ENCODE data around the gene ESRRA.

DNA sequence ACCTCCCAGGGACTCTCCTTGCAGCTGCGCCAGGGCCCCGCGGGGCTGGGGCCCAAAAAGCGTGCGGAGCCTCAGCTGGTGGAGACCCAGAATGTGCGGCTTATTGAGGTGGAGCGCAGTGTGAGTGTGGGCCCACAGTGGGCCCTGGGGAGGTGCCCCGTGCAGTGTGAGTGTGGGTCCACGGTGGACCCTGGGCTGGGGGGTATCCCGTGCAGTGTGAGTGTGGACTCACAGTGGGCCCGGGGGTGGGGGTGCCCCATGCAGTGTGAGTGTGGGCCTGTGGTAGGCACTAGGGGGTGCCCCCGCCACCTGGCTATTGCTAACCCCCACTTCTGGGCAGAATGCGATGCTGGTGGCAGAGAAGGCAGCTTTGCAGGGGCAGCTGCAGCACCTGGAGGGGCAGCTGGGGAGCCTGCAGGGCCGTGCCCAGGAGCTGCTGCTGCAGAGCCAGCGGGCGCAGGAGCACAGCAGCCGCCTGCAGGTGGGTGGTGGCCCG, 45.9 kb downstream of the ESRRA start:
- TF ChIP-seq POLR2A (IDR thresholded peaks at IDR 0.05): no peak
- TF ChIP-seq, protein P1, sequence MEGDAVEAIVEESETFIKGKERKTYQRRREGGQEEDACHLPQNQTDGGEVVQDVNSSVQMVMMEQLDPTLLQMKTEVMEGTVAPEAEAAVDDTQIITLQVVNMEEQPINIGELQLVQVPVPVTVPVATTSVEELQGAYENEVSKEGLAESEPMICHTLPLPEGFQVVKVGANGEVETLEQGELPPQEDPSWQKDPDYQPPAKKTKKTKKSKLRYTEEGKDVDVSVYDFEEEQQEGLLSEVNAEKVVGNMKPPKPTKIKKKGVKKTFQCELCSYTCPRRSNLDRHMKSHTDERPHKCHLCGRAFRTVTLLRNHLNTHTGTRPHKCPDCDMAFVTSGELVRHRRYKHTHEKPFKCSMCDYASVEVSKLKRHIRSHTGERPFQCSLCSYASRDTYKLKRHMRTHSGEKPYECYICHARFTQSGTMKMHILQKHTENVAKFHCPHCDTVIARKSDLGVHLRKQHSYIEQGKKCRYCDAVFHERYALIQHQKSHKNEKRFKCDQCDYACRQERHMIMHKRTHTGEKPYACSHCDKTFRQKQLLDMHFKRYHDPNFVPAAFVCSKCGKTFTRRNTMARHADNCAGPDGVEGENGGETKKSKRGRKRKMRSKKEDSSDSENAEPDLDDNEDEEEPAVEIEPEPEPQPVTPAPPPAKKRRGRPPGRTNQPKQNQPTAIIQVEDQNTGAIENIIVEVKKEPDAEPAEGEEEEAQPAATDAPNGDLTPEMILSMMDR (IDR thresholded peaks at IDR 0.05 in 4 of 5, conservative IDR thresholded peaks at IDR 0.05 in 1 of 5): no peak

Measured in gastrocnemius medialis (tissue), 4 donors.